ENCODE measurements around the gene MXI1. TPM values are rescaled to one million over a fixed set of nuclear protein-coding genes. Genes with fewer than 3 reads are reported as not detected.

MXI1 gene
- total RNA-seq, 1 donor: 8.2 TPM

- DNase-seq (ENCODE audit: low read depth): no peak
- TF ChIP-seq CTCF (IDR thresholded peaks at IDR 0.05; ENCODE audit: insufficient read depth, low read depth, low read length): no peak
- H3K4me3 ChIP-seq (ENCODE audit: low read depth, low read length): no peak overlapping the region
Observed at GRCh38 chr10:110215286-110216170, 8.1 kb downstream of the MXI1 start.

- TF ChIP-seq CTCF (IDR thresholded peaks at IDR 0.05; ENCODE audit: insufficient read depth, low read depth, low read length): no peak
- no peak overlapping the region for H3K4me3 ChIP-seq (ENCODE audit: low read depth, low read length)
- no peak for DNase-seq (ENCODE audit: low read depth)
Observed at GRCh38 chr10:110216240-110216639, 8.8 kb downstream of the MXI1 start.

GRCh38 chr10:110216942-110217661 lies 9.7 kb downstream of the MXI1 start:
- H3K4me3 ChIP-seq (ENCODE audit: low read depth, low read length): no peak overlapping the region
- peak; percentile 37 for DNase-seq (ENCODE audit: low read depth)
- TF ChIP-seq CTCF (IDR thresholded peaks at IDR 0.05; ENCODE audit: insufficient read depth, low read depth, low read length): no peak

- no peak for TF ChIP-seq CTCF (IDR thresholded peaks at IDR 0.05; ENCODE audit: insufficient read depth, low read depth, low read length)
- no peak overlapping the region for H3K4me3 ChIP-seq (ENCODE audit: low read depth, low read length)
- no peak for DNase-seq (ENCODE audit: low read depth)
Observed at GRCh38 chr10:110217662-110218008, 10.2 kb downstream of the MXI1 start.

GRCh38 chr10:110218632-110219031 lies 11.2 kb downstream of the MXI1 start:
- TF ChIP-seq CTCF (IDR thresholded peaks at IDR 0.05; ENCODE audit: insufficient read depth, low read depth, low read length): no peak

GRCh38 chr10:110219884-110220283 lies 12.5 kb downstream of the MXI1 start:
- no peak overlapping the region for H3K4me3 ChIP-seq (ENCODE audit: low read depth, low read length)
- TF ChIP-seq CTCF (IDR thresholded peaks at IDR 0.05; ENCODE audit: insufficient read depth, low read depth, low read length): no peak
- no peak for DNase-seq (ENCODE audit: low read depth)

More at GRCh38 chr10:110218632-110219031, 11.2 kb downstream of the MXI1 start:
- H3K4me3 ChIP-seq (ENCODE audit: low read depth, low read length): no peak overlapping the region
- no peak for DNase-seq (ENCODE audit: low read depth)
